ENCODE measurements around the gene PIWIL1.

Gene PIWIL1

GRCh38 chr12:130371296-130371695 is 33.6 kb downstream of the PIWIL1 start:
- Histone ChIP-seq H3K79me2 (ENCODE audit: insufficient read depth, low read length) (no peaks in the 10 kb centered on the region), H3K27ac (ENCODE audit: low read depth, low read length, poor library complexity, severe bottlenecking) (no peak overlapping the region), H3K4me1 (ENCODE audit: insufficient read depth, low read length, severe bottlenecking) (no peaks in the 10 kb centered on the region), H3K9me3 (ENCODE audit: low read length) (no peaks in the 10 kb centered on the region), H3K4me2 (ENCODE audit: low read length) (no peak overlapping the region), H3K4me3 (ENCODE audit: low read depth, low read length, poor library complexity, severe bottlenecking) (no peak overlapping the region), H3K27me3 (ENCODE audit: insufficient read depth, low read length) (no peaks in the 10 kb centered on the region), H3K9ac (ENCODE audit: low read length) (no peak overlapping the region), H4K20me1 (ENCODE audit: insufficient read depth, low read length) (no peaks in the 10 kb centered on the region), H3K9me2 (ENCODE audit: low read depth, low read length) (no peaks in the 10 kb centered on the region), H3F3A (ENCODE audit: insufficient read depth, low read length) (no peaks in the 10 kb centered on the region), H3K36me3 (ENCODE audit: insufficient read depth, low read length) (no peaks in the 10 kb centered on the region), H2AFZ (ENCODE audit: low read length) (no peak overlapping the region)
- TF ChIP-seq, protein P1, sequence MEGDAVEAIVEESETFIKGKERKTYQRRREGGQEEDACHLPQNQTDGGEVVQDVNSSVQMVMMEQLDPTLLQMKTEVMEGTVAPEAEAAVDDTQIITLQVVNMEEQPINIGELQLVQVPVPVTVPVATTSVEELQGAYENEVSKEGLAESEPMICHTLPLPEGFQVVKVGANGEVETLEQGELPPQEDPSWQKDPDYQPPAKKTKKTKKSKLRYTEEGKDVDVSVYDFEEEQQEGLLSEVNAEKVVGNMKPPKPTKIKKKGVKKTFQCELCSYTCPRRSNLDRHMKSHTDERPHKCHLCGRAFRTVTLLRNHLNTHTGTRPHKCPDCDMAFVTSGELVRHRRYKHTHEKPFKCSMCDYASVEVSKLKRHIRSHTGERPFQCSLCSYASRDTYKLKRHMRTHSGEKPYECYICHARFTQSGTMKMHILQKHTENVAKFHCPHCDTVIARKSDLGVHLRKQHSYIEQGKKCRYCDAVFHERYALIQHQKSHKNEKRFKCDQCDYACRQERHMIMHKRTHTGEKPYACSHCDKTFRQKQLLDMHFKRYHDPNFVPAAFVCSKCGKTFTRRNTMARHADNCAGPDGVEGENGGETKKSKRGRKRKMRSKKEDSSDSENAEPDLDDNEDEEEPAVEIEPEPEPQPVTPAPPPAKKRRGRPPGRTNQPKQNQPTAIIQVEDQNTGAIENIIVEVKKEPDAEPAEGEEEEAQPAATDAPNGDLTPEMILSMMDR (IDR thresholded peaks at IDR 0.05; ENCODE audit: low read length) = no peak
- no peak for TF ChIP-seq EZH2 (IDR thresholded peaks at IDR 0.05; ENCODE audit: borderline replicate concordance, low read length)

DNA sequence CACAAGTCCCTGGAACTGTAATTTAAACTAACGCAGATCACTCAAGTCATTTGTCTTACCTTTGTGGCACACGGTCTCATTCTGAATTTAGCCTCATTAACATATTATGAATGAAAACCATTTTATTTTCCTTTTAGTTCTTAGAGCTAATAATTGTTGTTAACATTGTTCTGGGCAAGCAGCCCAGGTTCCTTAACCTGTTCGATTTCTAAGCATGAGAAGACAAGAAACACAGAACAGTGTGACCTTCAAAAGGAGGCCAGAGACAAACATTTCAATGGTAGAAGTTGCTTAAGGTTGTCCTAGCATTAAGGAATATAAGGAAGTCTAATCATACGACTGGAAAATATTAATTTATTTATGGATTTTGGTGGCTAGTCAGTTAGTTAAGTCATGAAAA is 35.2 kb downstream of the PIWIL1 start:
- H3K9me2 ChIP-seq (ENCODE audit: low read depth, low read length) = no peaks in the 10 kb centered on the region
- H2AFZ ChIP-seq (ENCODE audit: low read length) = no peak overlapping the region
- no peak overlapping the region for H3K27ac ChIP-seq (ENCODE audit: low read depth, low read length, poor library complexity, severe bottlenecking)
- H3K4me2 ChIP-seq (ENCODE audit: low read length) = no peak overlapping the region
- no peak overlapping the region for H3K9ac ChIP-seq (ENCODE audit: low read length)
- H3K4me3 ChIP-seq (ENCODE audit: low read depth, low read length, poor library complexity, severe bottlenecking) = no peak overlapping the region
- no peaks in the 10 kb centered on the region for H4K20me1 ChIP-seq (ENCODE audit: insufficient read depth, low read length)
- no peak for TF ChIP-seq EZH2 (IDR thresholded peaks at IDR 0.05; ENCODE audit: borderline replicate concordance, low read length)
- TF ChIP-seq, protein P1 (IDR thresholded peaks at IDR 0.05; ENCODE audit: low read length) = no peak
- no peaks in the 10 kb centered on the region for H3K9me3 ChIP-seq (ENCODE audit: low read length)
- H3K4me1 ChIP-seq (ENCODE audit: insufficient read depth, low read length, severe bottlenecking) = no peaks in the 10 kb centered on the region
- H3K36me3 ChIP-seq (ENCODE audit: insufficient read depth, low read length) = no peaks in the 10 kb centered on the region
- H3K27me3 ChIP-seq (ENCODE audit: insufficient read depth, low read length) = no peaks in the 10 kb centered on the region
- H3K79me2 ChIP-seq (ENCODE audit: insufficient read depth, low read length) = no peaks in the 10 kb centered on the region
- no peaks in the 10 kb centered on the region for H3F3A ChIP-seq (ENCODE audit: insufficient read depth, low read length)

GRCh38 chr12:130374083-130374482 is 36.4 kb downstream of the PIWIL1 start:
- TF ChIP-seq, protein P1 (IDR thresholded peaks at IDR 0.05; ENCODE audit: low read length) = no peak
- TF ChIP-seq EZH2 (IDR thresholded peaks at IDR 0.05; ENCODE audit: borderline replicate concordance, low read length) = no peak

More at GRCh38 chr12:130374083-130374482, 36.4 kb downstream of the PIWIL1 start:
- no peaks in the 10 kb centered on the region for H3K9me3 ChIP-seq (ENCODE audit: low read length)
- no peaks in the 10 kb centered on the region for H3K9me2 ChIP-seq (ENCODE audit: low read depth, low read length)
- H3F3A ChIP-seq (ENCODE audit: insufficient read depth, low read length) = no peaks in the 10 kb centered on the region
- no peak overlapping the region for H3K4me3 ChIP-seq (ENCODE audit: low read depth, low read length, poor library complexity, severe bottlenecking)
- no peaks in the 10 kb centered on the region for H4K20me1 ChIP-seq (ENCODE audit: insufficient read depth, low read length)
- no peak overlapping the region for H3K4me2 ChIP-seq (ENCODE audit: low read length)
- no peak overlapping the region for H3K27ac ChIP-seq (ENCODE audit: low read depth, low read length, poor library complexity, severe bottlenecking)
- no peak overlapping the region for H2AFZ ChIP-seq (ENCODE audit: low read length)
- H3K4me1 ChIP-seq (ENCODE audit: insufficient read depth, low read length, severe bottlenecking) = no peaks in the 10 kb centered on the region
- H3K79me2 ChIP-seq (ENCODE audit: insufficient read depth, low read length) = no peaks in the 10 kb centered on the region
- no peaks in the 10 kb centered on the region for H3K27me3 ChIP-seq (ENCODE audit: insufficient read depth, low read length)
- no peaks in the 10 kb centered on the region for H3K36me3 ChIP-seq (ENCODE audit: insufficient read depth, low read length)
- no peak overlapping the region for H3K9ac ChIP-seq (ENCODE audit: low read length)
